ENCODE data around the gene NPBWR2. TPM values are rescaled to one million over a fixed set of nuclear protein-coding genes. Genes with fewer than 3 reads are reported as not detected.

Gene NPBWR2
- total and polyA plus RNA-seq, 2 donors (not counting 3 experiments of a cell fraction or from before 2014, with no cell fraction given): not detected

- no peak overlapping the region for H3K9ac ChIP-seq (replicated peaks; ENCODE audit: extremely low read depth, insufficient read depth, low read length)
- POLR2A ChIA-PET: no interaction called here
- H3K4me3 ChIP-seq (replicated peaks in 1 of 3; ENCODE audit: insufficient read depth in 1 of 3, low read depth in 1 of 3, low read length in 3 of 3): no peak overlapping the region
- H3K9me1 ChIP-seq (replicated peaks; ENCODE audit: control insufficient read depth, extremely low read depth, insufficient read depth, low read length): no peaks in the 10 kb centered on the region
- peaks cover 14% of the 10 kb centered on the region for H3K4me1 ChIP-seq (ENCODE audit: control insufficient read depth, extremely low read depth, insufficient read depth, low read length)
- intact Hi-C loops (cut with micrococcal nuclease): no loop called here
- H2AFZ ChIP-seq (ENCODE audit: low read depth, low read length): no peak overlapping the region
- no peaks in the 10 kb centered on the region for H3K9me3 ChIP-seq (replicated peaks; ENCODE audit: control insufficient read depth, insufficient read depth, low read length)
- BruUV-seq (replicated peaks): no TSS peak
- peaks cover 6% of the 10 kb centered on the region for H3K79me2 ChIP-seq (ENCODE audit: control insufficient read depth, insufficient read depth, low read length)
- no peak overlapping the region for H3K4me2 ChIP-seq (ENCODE audit: insufficient read depth, low read length)
- CTCF ChIA-PET: no interaction called here
- FAIRE-seq (no peak), DNase-seq (ENCODE audit: low read depth, low spot score) (no peak)
- dilution Hi-C loops (cut with MboI; ENCODE audit: extremely low pct_ligation_motif_present, low sequenced_read_pairs): no loop called here
- no peak overlapping the region for H3K27ac ChIP-seq (ENCODE audit: insufficient read depth, low read depth, low read length)
- TF ChIP-seq POLR2AphosphoS5 (IDR thresholded peaks at IDR 0.05; ENCODE audit: insufficient read depth, low read depth, low read length): no peak
- TF ChIP-seq EZH2 (IDR thresholded peaks at IDR 0.05; ENCODE audit: borderline replicate concordance, low read depth, low read length, severe bottlenecking): no peak
- TF ChIP-seq, protein P1, sequence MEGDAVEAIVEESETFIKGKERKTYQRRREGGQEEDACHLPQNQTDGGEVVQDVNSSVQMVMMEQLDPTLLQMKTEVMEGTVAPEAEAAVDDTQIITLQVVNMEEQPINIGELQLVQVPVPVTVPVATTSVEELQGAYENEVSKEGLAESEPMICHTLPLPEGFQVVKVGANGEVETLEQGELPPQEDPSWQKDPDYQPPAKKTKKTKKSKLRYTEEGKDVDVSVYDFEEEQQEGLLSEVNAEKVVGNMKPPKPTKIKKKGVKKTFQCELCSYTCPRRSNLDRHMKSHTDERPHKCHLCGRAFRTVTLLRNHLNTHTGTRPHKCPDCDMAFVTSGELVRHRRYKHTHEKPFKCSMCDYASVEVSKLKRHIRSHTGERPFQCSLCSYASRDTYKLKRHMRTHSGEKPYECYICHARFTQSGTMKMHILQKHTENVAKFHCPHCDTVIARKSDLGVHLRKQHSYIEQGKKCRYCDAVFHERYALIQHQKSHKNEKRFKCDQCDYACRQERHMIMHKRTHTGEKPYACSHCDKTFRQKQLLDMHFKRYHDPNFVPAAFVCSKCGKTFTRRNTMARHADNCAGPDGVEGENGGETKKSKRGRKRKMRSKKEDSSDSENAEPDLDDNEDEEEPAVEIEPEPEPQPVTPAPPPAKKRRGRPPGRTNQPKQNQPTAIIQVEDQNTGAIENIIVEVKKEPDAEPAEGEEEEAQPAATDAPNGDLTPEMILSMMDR (IDR thresholded peaks at IDR 0.05; ENCODE audit: extremely low read depth in 1 of 2, insufficient read depth in 1 of 2, low read depth in 1 of 2, low read length in 2 of 2): no peak
- TF ChIP-seq POLR2A (IDR thresholded peaks at IDR 0.05; ENCODE audit: low read depth, low read length): no peak
- no peak for TF ChIP-seq MAX (IDR thresholded peaks at IDR 0.05; ENCODE audit: insufficient read depth, insufficient read length)
- TF ChIP-seq FOS (IDR thresholded peaks at IDR 0.05; ENCODE audit: borderline replicate concordance, insufficient read depth, low read length): no peak
- no peak for TF ChIP-seq JUN (IDR thresholded peaks at IDR 0.05; ENCODE audit: borderline replicate concordance, insufficient read depth, insufficient read length, low read depth)
- no peak for TF ChIP-seq GATA2 (IDR thresholded peaks at IDR 0.05; ENCODE audit: insufficient read depth, insufficient read length, low read depth, low read length)
- TF ChIP-seq MYC (IDR thresholded peaks at IDR 0.05; ENCODE audit: low read depth, low read length): no peak
- no peaks in the 10 kb centered on the region for H3K27me3 ChIP-seq (ENCODE audit: control insufficient read depth in 2 of 2, insufficient read depth in 2 of 2, low read length in 2 of 2)
- no peaks in the 10 kb centered on the region for H4K20me1 ChIP-seq (replicated peaks; ENCODE audit: control insufficient read depth, extremely low read depth, insufficient read depth, low read length)
- peaks cover 0 to 16% of the 10 kb centered on the region in 2 experiments for H3K36me3 ChIP-seq (ENCODE audit: control insufficient read depth in 2 of 2, extremely low read depth in 1 of 2, insufficient read depth in 2 of 2, low read length in 2 of 2)
Measured at GRCh38 chr20:64077541-64077875, 29.9 kb downstream of the NPBWR2 start.
